ENCODE results near the gene CYP21A2. TPM values are rescaled to one million over a fixed set of nuclear protein-coding genes. Genes with fewer than 3 reads are reported as not detected.

CYP21A2 gene
- total RNA-seq, 1 donor from 2014 or later = 0.44 TPM

- no peak overlapping the region for H3K27ac Mint-ChIP-seq (ENCODE audit: unreplicated experiment)
- H3K4me3 Mint-ChIP-seq (ENCODE audit: unreplicated experiment) = no peak overlapping the region
- no peaks in the 10 kb centered on the region for H3K9me3 Mint-ChIP-seq (ENCODE audit: unreplicated experiment)
- H3K27me3 Mint-ChIP-seq (ENCODE audit: unreplicated experiment) = peaks cover 4% of the 10 kb centered on the region
- no peaks in the 10 kb centered on the region for H3K4me1 Mint-ChIP-seq (ENCODE audit: unreplicated experiment)
- TF ChIP-seq CTCF (IDR thresholded peaks at IDR 0.05; ENCODE audit: unreplicated experiment) = no peak
- no peaks in the 10 kb centered on the region for H3K36me3 Mint-ChIP-seq (ENCODE audit: low read depth, unreplicated experiment)
- no peak for DNase-seq (ENCODE audit: low spot score)
Measured at GRCh38 chr6:32073613-32074012, 35.4 kb downstream of the CYP21A2 start.

- H3K27ac Mint-ChIP-seq (ENCODE audit: unreplicated experiment) = no peak overlapping the region
- no peak for TF ChIP-seq CTCF (IDR thresholded peaks at IDR 0.05; ENCODE audit: unreplicated experiment)
- H3K27me3 Mint-ChIP-seq (ENCODE audit: unreplicated experiment) = peaks cover 2% of the 10 kb centered on the region
- H3K9me3 Mint-ChIP-seq (ENCODE audit: unreplicated experiment) = no peaks in the 10 kb centered on the region
- DNase-seq (ENCODE audit: low spot score) = no peak
- no peak overlapping the region for H3K4me3 Mint-ChIP-seq (ENCODE audit: unreplicated experiment)
- H3K4me1 Mint-ChIP-seq (ENCODE audit: unreplicated experiment) = no peaks in the 10 kb centered on the region
- no peaks in the 10 kb centered on the region for H3K36me3 Mint-ChIP-seq (ENCODE audit: low read depth, unreplicated experiment)
Measured at GRCh38 chr6:32074996-32075532, 36.8 kb downstream of the CYP21A2 start.

GRCh38 chr6:32075781-32076180 is 37.6 kb downstream of the CYP21A2 start:
- H3K9me3 Mint-ChIP-seq (ENCODE audit: unreplicated experiment) = no peaks in the 10 kb centered on the region
- TF ChIP-seq CTCF (IDR thresholded peaks at IDR 0.05; ENCODE audit: unreplicated experiment) = no peak
- H3K36me3 Mint-ChIP-seq (ENCODE audit: low read depth, unreplicated experiment) = no peaks in the 10 kb centered on the region
- peaks cover 5% of the 10 kb centered on the region for H3K27me3 Mint-ChIP-seq (ENCODE audit: unreplicated experiment)
- no peaks in the 10 kb centered on the region for H3K4me1 Mint-ChIP-seq (ENCODE audit: unreplicated experiment)
- DNase-seq (ENCODE audit: low spot score) = no peak
- no peak overlapping the region for H3K27ac Mint-ChIP-seq (ENCODE audit: unreplicated experiment)
- no peak overlapping the region for H3K4me3 Mint-ChIP-seq (ENCODE audit: unreplicated experiment)

DNA sequence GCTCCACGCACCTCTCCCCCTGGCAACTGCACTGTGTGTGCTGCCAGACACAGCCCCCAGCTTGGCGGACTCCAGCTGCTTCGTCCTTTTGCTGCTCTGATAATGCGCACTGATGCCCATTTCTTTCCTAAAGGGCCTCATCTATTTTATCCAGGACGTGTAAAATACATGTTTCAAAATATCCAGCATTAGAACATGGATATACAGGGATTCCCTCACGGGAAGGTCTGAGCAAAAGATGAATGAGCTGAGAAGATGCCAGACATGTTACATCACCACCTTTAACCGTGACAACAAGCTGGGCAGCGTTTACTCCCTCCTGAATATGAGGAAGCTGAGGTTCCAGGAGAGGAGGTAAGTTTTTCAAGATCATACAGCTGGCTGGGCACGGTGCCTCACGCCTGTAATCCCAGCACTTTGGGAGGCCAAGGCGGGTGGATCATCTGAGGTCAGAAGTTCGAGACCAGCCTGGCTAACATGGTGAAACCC is 38.1 kb downstream of the CYP21A2 start:
- no peaks in the 10 kb centered on the region for H3K4me1 Mint-ChIP-seq (ENCODE audit: unreplicated experiment)
- peaks cover 5% of the 10 kb centered on the region for H3K27me3 Mint-ChIP-seq (ENCODE audit: unreplicated experiment)
- TF ChIP-seq CTCF (IDR thresholded peaks at IDR 0.05; ENCODE audit: unreplicated experiment) = no peak
- no peaks in the 10 kb centered on the region for H3K9me3 Mint-ChIP-seq (ENCODE audit: unreplicated experiment)
- no peaks in the 10 kb centered on the region for H3K36me3 Mint-ChIP-seq (ENCODE audit: low read depth, unreplicated experiment)
- DNase-seq (ENCODE audit: low spot score) = no peak
- no peak overlapping the region for H3K27ac Mint-ChIP-seq (ENCODE audit: unreplicated experiment)
- no peak overlapping the region for H3K4me3 Mint-ChIP-seq (ENCODE audit: unreplicated experiment)

GRCh38 chr6:32079566-32080290 is 41.5 kb downstream of the CYP21A2 start:
- Mint-ChIP-seq H3K27ac (ENCODE audit: unreplicated experiment) (no peak overlapping the region), H3K27me3 (ENCODE audit: unreplicated experiment) (peaks cover 15% of the 10 kb centered on the region)

More at GRCh38 chr6:32079566-32080290, 41.5 kb downstream of the CYP21A2 start:
- Mint-ChIP-seq H3K4me3 (ENCODE audit: unreplicated experiment) (no peak overlapping the region), H3K9me3 (ENCODE audit: unreplicated experiment) (no peaks in the 10 kb centered on the region), H3K36me3 (ENCODE audit: low read depth, unreplicated experiment) (peaks cover 6% of the 10 kb centered on the region), H3K4me1 (ENCODE audit: unreplicated experiment) (no peaks in the 10 kb centered on the region)
- no peak for DNase-seq (ENCODE audit: low spot score)
- no peak for TF ChIP-seq CTCF (IDR thresholded peaks at IDR 0.05; ENCODE audit: unreplicated experiment)

Data from endothelial cell (in vitro differentiated cells).